ENCODE results near the gene B3GALT6. TPM values are rescaled to one million over a fixed set of nuclear protein-coding genes. Genes with fewer than 3 reads are reported as not detected.

The B3GALT6 gene
- total and polyA plus RNA-seq, 8 donors: 1.8 to 13.8 (median 7.5) TPM; not detected in 1

DNA sequence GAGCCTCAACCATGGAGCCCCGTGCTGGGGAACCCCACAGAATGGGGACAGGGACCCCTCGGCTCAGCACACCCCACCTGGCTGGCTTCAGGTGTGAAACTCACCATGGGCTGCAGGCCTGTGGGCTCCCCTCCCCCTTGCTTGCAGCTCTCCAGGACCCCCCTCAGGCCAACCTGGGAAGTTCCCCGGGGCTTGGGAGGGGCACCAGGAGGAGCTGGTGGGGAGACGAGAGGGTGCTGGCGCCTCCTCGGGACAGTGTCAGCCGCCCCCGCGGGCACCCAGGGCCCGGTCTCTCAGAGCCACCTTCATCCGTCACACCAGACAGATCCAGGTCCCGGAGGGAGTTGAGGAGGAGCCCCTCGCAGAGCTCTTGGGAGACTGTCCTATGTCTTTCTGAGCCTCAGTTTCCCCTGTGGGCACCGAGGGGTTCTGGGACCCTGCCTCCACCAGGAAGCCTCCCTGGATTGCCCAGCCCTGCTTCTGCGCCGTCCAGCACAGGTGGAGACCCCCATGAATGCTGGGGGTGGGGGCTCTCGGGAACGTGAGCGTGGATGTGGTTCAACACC lies 25.0 kb upstream of the B3GALT6 start:
- Histone ChIP-seq H3K9me3 (no peaks in the 10 kb centered on the region), H3K36me3 (no peaks in the 10 kb centered on the region), H3K27me3 (peaks cover 6 to 70% (median 48%) of the 10 kb centered on the region in 3 donors), H3K4me3 (no peak overlapping the region), H3K27ac (no peak overlapping the region), H3K4me1 (peaks cover 18 to 39% (median 35%) of the 10 kb centered on the region in 4 donors)
- intact Hi-C loops (cut with DNase I; ENCODE audit: low total_unique reads): no loop called here
- TF ChIP-seq POLR2A (IDR thresholded peaks at IDR 0.05): no peak
- TF ChIP-seq EP300 (IDR thresholded peaks at IDR 0.05): no peak
- no peak for TF ChIP-seq POLR2AphosphoS5 (IDR thresholded peaks at IDR 0.05)
- TF ChIP-seq, protein P1, sequence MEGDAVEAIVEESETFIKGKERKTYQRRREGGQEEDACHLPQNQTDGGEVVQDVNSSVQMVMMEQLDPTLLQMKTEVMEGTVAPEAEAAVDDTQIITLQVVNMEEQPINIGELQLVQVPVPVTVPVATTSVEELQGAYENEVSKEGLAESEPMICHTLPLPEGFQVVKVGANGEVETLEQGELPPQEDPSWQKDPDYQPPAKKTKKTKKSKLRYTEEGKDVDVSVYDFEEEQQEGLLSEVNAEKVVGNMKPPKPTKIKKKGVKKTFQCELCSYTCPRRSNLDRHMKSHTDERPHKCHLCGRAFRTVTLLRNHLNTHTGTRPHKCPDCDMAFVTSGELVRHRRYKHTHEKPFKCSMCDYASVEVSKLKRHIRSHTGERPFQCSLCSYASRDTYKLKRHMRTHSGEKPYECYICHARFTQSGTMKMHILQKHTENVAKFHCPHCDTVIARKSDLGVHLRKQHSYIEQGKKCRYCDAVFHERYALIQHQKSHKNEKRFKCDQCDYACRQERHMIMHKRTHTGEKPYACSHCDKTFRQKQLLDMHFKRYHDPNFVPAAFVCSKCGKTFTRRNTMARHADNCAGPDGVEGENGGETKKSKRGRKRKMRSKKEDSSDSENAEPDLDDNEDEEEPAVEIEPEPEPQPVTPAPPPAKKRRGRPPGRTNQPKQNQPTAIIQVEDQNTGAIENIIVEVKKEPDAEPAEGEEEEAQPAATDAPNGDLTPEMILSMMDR (IDR thresholded peaks at IDR 0.05): no peak
- WGBS, 5 donors: 36 to 56% (median 48%) methylated on average over 5 to 19 of the region's 19 CpGs
- no peak for DNase-seq

DNA sequence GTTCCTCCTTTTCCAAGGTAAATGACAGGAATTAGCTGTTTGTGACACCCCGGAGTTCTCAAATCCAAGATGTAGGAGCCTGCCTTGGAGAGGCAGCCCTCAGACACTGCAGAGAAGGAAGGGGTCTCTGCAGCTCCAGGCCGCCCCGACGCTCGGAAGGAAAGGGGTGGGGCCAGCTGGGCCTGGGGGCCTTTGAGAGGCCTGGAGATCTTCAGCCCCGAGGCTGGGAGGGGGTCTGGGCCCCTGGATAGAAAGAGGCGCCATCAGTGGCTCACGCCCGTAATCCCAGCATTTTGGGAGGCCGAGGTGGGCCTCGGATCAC lies 24.5 kb upstream of the B3GALT6 start:
- no peaks in the 10 kb centered on the region for H3K9me3 ChIP-seq
- peaks cover 18 to 39% (median 36%) of the 10 kb centered on the region in 4 donors for H3K4me1 ChIP-seq
- peak overlapping the region in 1 of 5 donors; percentile 68 for H3K27ac ChIP-seq
- H3K36me3 ChIP-seq: no peaks in the 10 kb centered on the region
- DNase-seq: no peak
- H3K4me3 ChIP-seq: no peak overlapping the region
- intact Hi-C loops (cut with DNase I; ENCODE audit: low total_unique reads): no loop called here
- no peak for TF ChIP-seq POLR2A (IDR thresholded peaks at IDR 0.05)
- no peak for TF ChIP-seq POLR2AphosphoS5 (IDR thresholded peaks at IDR 0.05)
- TF ChIP-seq, protein P1 (IDR thresholded peaks at IDR 0.05): no peak
- no peak for TF ChIP-seq EP300 (IDR thresholded peaks at IDR 0.05)
- 60 to 97% (median 70%) methylated on average over 6 to 11 of the region's 11 CpGs for WGBS, 5 donors
- H3K27me3 ChIP-seq: peaks cover 6 to 66% (median 48%) of the 10 kb centered on the region in 3 donors

DNA sequence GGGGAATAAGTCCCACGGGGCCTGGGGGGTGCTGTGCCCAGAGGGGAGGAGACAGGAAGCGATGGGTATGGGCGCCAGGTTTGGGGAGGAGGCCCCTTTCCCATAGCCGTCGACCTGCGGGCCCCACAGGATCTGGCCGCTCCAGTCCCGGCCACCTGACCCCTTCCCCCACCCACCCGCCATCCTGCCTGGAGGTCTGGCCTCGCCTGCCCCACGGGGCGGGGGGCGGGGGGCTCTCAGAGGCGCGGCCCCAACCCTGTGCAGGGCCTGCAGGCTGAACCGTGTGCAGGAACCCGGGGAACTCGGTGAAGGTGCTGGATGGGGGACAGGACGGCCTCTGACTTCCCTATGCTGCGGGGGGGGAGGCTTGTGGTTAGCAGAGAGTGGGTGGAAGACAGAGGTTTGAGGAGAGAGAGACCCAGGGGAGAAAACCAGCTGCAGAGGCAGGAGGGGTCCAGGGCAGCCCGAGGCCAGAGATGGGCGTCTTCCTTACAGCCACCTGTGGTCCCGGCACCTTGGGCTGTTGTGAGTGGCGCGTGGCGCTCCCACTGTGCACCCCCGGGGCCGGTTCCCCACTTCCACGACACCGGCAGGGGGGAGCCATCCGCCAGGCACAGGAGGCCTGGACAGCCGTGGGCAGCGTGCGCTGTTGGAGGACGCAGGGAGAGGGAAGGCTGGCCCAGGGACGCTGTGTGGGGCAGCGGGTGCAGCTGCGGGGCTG lies 23.2 kb upstream of the B3GALT6 start:
- no peaks in the 10 kb centered on the region for H3K36me3 ChIP-seq
- no peaks in the 10 kb centered on the region for H3K9me3 ChIP-seq
- peaks cover 22 to 52% (median 45%) of the 10 kb centered on the region in 4 donors for H3K4me1 ChIP-seq
- peak overlapping the region in 2 of 4 donors; percentile 22 to 24 for H3K4me3 ChIP-seq
- no peak for TF ChIP-seq POLR2A (IDR thresholded peaks at IDR 0.05)
- no peak for TF ChIP-seq POLR2AphosphoS5 (IDR thresholded peaks at IDR 0.05)
- TF ChIP-seq EP300 (IDR thresholded peaks at IDR 0.05): no peak
- TF ChIP-seq, protein P1 (IDR thresholded peaks at IDR 0.05): no peak
- DNase-seq: no peak
- WGBS, 5 donors: 49 to 66% (median 57%) methylated on average over 28 to 38 of the region's 38 CpGs
- peak overlapping the region in 3 of 5 donors; percentile 31 to 68 (median 43) for H3K27ac ChIP-seq
- intact Hi-C loops (cut with DNase I; ENCODE audit: low total_unique reads): no loop called here
- peaks cover 6 to 62% (median 34%) of the 10 kb centered on the region in 3 donors for H3K27me3 ChIP-seq

DNA sequence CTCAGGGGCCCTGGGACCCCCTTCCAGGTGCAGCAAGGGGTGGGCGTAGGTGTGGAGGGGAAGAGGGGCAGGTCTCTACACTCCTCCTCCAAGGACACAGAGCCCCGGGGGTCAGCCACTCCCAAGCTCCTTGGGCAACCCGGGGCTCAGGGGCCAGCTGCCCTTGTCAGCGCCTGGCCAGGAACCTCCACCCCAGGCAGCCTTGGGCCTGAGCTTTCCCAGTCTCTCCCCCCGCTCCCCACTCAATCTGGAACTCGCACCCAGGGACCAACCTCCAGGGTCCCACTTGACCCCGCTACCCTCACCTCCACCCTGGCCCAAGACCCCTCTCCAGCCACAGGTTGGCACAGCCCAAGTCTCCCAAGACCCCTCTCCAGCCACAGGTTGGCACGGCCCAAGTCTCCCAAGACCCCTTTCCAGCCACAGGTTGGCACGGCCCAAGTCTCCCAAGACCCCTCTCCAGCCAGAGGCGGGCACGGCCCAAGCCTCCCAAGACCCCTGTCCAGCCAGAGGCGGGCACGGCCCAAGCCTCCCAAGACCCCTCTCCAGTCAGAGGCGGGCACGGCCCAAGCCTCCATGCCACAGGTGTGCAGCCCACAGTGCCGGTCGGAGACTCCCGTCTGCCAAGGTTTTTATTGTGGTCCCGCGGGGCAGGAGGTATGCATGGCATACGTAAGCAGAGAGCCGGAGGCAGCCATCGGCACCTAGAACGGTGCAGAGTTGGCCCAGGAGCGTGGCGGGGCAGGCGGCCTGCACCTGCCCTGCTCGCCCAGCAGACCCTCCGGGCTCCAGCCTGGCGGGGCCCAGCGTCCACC lies 21.1 kb upstream of the B3GALT6 start:
- Histone ChIP-seq H3K4me3 (no peak overlapping the region), H3K4me1 (peaks cover 20 to 64% (median 56%) of the 10 kb centered on the region in 4 donors), H3K27ac (no peak overlapping the region), H3K9me3 (no peaks in the 10 kb centered on the region), H3K27me3 (peaks cover 6 to 45% (median 23%) of the 10 kb centered on the region in 3 donors), H3K36me3 (peaks cover 0 to 8% (median 6%) of the 10 kb centered on the region in 4 donors)
- no peak for DNase-seq
- intact Hi-C loops (cut with DNase I; ENCODE audit: low total_unique reads): no loop called here
- 91 to 95% (median 93%) methylated on average over 23 to 31 of the region's 31 CpGs for WGBS, 5 donors
- TF ChIP-seq EP300 (IDR thresholded peaks at IDR 0.05) (no peak), POLR2AphosphoS5 (IDR thresholded peaks at IDR 0.05) (no peak), POLR2A (IDR thresholded peaks at IDR 0.05) (no peak)
- TF ChIP-seq, protein P1 (IDR thresholded peaks at IDR 0.05): no peak

Data from stomach (tissue), 9 donors.